ENCODE results near the gene UBE2QL1. TPM values are rescaled to one million over a fixed set of nuclear protein-coding genes. Genes with fewer than 3 reads are reported as not detected.

UBE2QL1 gene, protein sequence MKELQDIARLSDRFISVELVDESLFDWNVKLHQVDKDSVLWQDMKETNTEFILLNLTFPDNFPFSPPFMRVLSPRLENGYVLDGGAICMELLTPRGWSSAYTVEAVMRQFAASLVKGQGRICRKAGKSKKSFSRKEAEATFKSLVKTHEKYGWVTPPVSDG
- 0.65 and 0.86 TPM in 2 replicates for total RNA-seq

DNA sequence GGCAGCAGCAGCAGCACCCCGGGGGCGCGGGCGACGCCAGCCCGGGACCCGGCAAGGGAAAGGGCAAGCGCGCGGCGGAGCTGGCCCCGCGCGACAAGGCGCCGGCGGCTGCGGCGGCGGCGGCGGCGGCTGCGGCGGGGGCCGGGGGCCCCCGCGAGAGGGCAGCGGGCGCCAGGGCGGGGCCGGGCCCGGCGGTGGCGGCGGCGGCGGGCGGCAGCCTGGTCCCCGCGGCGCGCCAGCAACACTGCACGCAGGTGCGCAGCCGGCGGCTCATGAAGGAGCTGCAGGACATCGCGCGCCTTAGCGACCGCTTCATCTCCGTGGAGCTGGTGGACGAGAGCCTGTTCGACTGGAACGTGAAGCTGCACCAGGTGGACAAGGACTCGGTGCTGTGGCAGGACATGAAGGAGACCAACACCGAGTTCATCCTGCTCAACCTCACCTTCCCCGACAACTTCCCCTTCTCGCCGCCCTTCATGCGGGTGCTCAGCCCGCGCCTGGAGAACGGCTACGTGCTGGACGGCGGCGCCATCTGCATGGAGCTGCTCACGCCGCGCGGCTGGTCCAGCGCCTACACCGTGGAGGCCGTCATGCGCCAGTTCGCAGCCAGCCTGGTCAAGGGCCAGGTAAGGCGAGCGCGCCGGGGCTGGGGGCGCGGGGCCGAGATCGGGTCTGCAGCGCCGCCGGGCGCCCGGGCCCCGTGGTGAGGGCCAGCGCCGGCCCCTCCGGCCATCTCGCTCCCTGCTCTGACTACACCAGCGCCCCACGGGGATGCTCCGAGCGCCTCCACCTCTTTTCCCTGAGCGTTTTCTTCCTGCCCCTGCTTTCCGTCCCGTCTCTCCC lies at the start of gene UBE2QL1:
TSS of gene UBE2QL1 (plus strand) at position 238 of the 843 bp plus-strand sequence. CDS start at position 273, 35 bp downstream.

Other genes with a start within 250 kb of the UBE2QL1 start
- gene MED10, start 70.3 kb upstream of the UBE2QL1 start, total RNA-seq: 10.4 and 13.8 TPM in 2 replicates
- 46.3 and 55.6 TPM in 2 replicates for gene NSUN2, start 184.2 kb downstream of the UBE2QL1 start, total RNA-seq
- gene SRD5A1, start 184.6 kb downstream of the UBE2QL1 start, total RNA-seq: 4.4 and 5.6 TPM in 2 replicates